NCI-H2171 (cell line): ENCODE data around the gene NCAN.

Experiments used
- DNase-seq: peaks from one replicate; lab custom pipeline; 2025; lab: John Stamatoyannopoulos, UW

The NCAN gene

GRCh38 chr19:19260417-19261214 is 48.9 kb downstream of the NCAN start:
- DNase-seq: no peak

GRCh38 chr19:19261350-19262189 is 49.8 kb downstream of the NCAN start:
- DNase-seq: no peak

- DNase-seq: no peak
Observed at GRCh38 chr19:19262190-19263057, 50.7 kb downstream of the NCAN start.

- no peak for DNase-seq
Observed at GRCh38 chr19:19263886-19264487, 52.2 kb downstream of the NCAN start.

- DNase-seq: no peak
Observed at GRCh38 chr19:19267305-19267704, 55.5 kb downstream of the NCAN start.

- no peak for DNase-seq
Observed at GRCh38 chr19:19268453-19269385, 57.0 kb downstream of the NCAN start.

- no peak for DNase-seq
Observed at GRCh38 chr19:19269952-19270694, 58.4 kb downstream of the NCAN start.

- DNase-seq: no peak
Observed at GRCh38 chr19:19270749-19271571, 59.2 kb downstream of the NCAN start.

GRCh38 chr19:19271828-19272599 is 60.3 kb downstream of the NCAN start:
- no peak for DNase-seq

GRCh38 chr19:19274146-19274545 is 62.4 kb downstream of the NCAN start:
- peak; percentile 42 for DNase-seq

GRCh38 chr19:19274716-19275565 is 63.2 kb downstream of the NCAN start:
- no peak for DNase-seq

- DNase-seq: no peak
Observed at GRCh38 chr19:19276386-19276785, 64.6 kb downstream of the NCAN start.

GRCh38 chr19:19276851-19277250 is 65.1 kb downstream of the NCAN start:
- no peak for DNase-seq

GRCh38 chr19:19278315-19278714 is 66.6 kb downstream of the NCAN start:
- peak; percentile 77 for DNase-seq

GRCh38 chr19:19279062-19279612 is 67.4 kb downstream of the NCAN start:
- no peak for DNase-seq

- DNase-seq: no peak
Observed at GRCh38 chr19:19279853-19280252, 68.1 kb downstream of the NCAN start.

GRCh38 chr19:19280561-19280960 is 68.8 kb downstream of the NCAN start:
- peak; percentile 84 for DNase-seq
